Neural progenitor cell (in vitro differentiated cells): ENCODE results near the gene HAUS6.

Experiments used
- EZH2 ChIP-seq: fragments of 200-600 bp; sonication (generic); IDR thresholded peaks from 2 replicates; pipeline ENCODE4 v1.6.1; 2017; ENCODE audit warnings: antibody characterized with exemption, mild to moderate bottlenecking, moderate library complexity
- EZH2phosphoT487 ChIP-seq: fragments of 200-600 bp; sonication (generic); IDR thresholded peaks from 2 replicates; pipeline ENCODE4 v1.6.1; 2017; ENCODE audit warnings: antibody characterized with exemption
- TF ChIP-seq, protein P1 (sequence below): fragments of 200-600 bp; sonication (generic); IDR thresholded peaks from 2 replicates; pipeline ENCODE4 v1.5.1; 2017; ENCODE audit warnings: antibody characterized with exemption, mild to moderate bottlenecking

DNA sequence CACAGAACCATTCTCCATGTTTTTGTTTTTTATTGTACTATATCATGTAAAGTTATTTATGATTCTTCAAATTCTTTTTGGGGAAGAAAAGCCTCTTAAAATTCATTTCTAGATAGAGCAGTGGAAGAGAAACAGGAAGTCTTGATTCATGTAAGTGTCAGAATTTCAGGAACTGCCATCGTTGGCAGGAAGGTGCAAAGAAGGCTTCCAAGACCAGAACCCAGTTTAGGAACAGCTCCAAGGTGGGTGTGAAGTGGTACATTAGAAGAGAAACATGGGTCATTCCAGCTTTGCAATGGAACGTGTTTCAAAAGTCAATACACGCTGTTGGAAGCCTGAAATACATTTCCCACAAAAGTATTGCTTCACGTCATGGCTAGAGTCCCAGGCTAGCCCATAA, 84.5 kb downstream of the HAUS6 start:
- TF ChIP-seq, protein P1, sequence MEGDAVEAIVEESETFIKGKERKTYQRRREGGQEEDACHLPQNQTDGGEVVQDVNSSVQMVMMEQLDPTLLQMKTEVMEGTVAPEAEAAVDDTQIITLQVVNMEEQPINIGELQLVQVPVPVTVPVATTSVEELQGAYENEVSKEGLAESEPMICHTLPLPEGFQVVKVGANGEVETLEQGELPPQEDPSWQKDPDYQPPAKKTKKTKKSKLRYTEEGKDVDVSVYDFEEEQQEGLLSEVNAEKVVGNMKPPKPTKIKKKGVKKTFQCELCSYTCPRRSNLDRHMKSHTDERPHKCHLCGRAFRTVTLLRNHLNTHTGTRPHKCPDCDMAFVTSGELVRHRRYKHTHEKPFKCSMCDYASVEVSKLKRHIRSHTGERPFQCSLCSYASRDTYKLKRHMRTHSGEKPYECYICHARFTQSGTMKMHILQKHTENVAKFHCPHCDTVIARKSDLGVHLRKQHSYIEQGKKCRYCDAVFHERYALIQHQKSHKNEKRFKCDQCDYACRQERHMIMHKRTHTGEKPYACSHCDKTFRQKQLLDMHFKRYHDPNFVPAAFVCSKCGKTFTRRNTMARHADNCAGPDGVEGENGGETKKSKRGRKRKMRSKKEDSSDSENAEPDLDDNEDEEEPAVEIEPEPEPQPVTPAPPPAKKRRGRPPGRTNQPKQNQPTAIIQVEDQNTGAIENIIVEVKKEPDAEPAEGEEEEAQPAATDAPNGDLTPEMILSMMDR: no peak
- TF ChIP-seq EZH2 (no peak), EZH2phosphoT487 (no peak)
